ENCODE data around the gene RNF115. TPM values are rescaled to one million over a fixed set of nuclear protein-coding genes. Genes with fewer than 3 reads are reported as not detected.

Gene RNF115
- total and polyA plus RNA-seq, 2 of the 8 experiments (the other 6 are each of a cell fraction or from before 2014, with no cell fraction given) = 4.7 to 10.8 TPM

DNA sequence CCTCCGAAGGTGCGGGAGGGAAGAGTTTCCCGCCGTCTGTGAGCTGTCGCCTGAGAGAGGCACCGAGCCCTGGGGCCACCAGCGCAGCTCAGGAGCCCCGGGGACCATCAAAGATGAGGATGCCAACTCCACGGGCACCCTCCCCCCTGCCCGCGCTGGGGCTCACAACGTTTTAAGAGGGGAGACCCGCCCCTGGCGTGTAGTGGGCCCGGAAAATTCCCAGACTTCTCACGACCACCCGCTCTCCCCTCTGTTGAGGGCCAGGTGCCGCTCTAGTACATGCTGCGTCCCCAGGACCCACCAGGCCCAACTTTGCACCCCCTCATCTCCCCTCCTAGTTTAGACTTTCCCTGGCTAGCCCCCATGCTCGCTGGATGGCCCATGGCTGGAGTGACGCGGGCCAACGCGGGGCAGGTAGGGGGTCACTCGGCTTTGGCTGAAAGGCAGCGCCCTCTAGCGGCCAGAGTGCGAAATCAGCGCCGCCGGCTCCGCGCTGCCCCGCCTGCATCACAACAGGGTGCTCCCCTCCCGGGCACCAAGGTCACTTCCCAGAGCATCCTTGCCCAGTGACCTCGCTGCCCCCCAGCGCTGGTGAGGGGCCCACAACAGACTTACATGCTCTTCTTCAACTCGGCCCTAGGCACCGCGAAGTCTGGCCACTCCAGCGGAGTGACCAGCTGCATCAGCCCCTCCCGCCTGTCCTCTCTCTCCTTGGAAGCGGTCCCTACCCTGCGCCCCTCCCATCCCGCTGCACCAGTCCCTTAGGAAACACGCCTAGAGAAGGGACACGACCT lies 102.8 kb downstream of the RNF115 start (continued):
- peak; percentile 39 for TF ChIP-seq ASH2L (IDR thresholded peaks at IDR 0.05; ENCODE audit: low read length)
- no peak for TF ChIP-seq EZH2 (IDR thresholded peaks at IDR 0.05; ENCODE audit: low read depth, low read length, severe bottlenecking)
- TF ChIP-seq, protein P1, sequence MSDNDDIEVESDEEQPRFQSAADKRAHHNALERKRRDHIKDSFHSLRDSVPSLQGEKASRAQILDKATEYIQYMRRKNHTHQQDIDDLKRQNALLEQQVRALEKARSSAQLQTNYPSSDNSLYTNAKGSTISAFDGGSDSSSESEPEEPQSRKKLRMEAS (IDR thresholded peaks at IDR 0.05) = peak; percentile 33; the same call in 1 of the 2 replicates
- peak; percentile 49 for TF ChIP-seq YY1 (IDR thresholded peaks at IDR 0.05; ENCODE audit: low read depth, low read length)
- TF ChIP-seq, protein P2, sequence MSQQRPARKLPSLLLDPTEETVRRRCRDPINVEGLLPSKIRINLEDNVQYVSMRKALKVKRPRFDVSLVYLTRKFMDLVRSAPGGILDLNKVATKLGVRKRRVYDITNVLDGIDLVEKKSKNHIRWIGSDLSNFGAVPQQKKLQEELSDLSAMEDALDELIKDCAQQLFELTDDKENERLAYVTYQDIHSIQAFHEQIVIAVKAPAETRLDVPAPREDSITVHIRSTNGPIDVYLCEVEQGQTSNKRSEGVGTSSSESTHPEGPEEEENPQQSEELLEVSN (IDR thresholded peaks at IDR 0.05) = peak; percentile 54; the same call in 1 of the 2 replicates
- peak; percentile 77 for TF ChIP-seq KDM4A (IDR thresholded peaks at IDR 0.05; ENCODE audit: low read depth, low read length, severe bottlenecking)
- no peak for TF ChIP-seq POLR2AphosphoS5 (IDR thresholded peaks at IDR 0.05; ENCODE audit: low read depth, low read length)
- TF ChIP-seq CREB1 (IDR thresholded peaks at IDR 0.05) = peak; percentile 79
- TF ChIP-seq CHD2 (IDR thresholded peaks at IDR 0.05; ENCODE audit: low read length) = no peak

Measured in H1 (cell line).